ENCODE data around the gene TAF11.

GRCh38 chr6:34836451-34836850, 51.4 kb downstream of the TAF11 start:
- no peak for TF ChIP-seq CTCF (IDR thresholded peaks at IDR 0.05)
- TF ChIP-seq POLR2A (IDR thresholded peaks at IDR 0.05): no peak

Data from adrenal gland (tissue), 5 donors.